HG02642 (cell line): ENCODE measurements around the gene PLEKHN1.
"Not testable (repeated sequence)": the region's sequence is repeated elsewhere in the genome, so short reads cannot be mapped to it uniquely, and the experiment has no call there.

Source experiments
- ATAC-seq: cut with Tn5 transposase; IDR thresholded peaks from one replicate; pipeline ENCODE4 v1.9.1; 2021; ENCODE audit warnings: mild to moderate bottlenecking; ENCODE audit not compliant: unreplicated experiment, poor library complexity

The PLEKHN1 gene

DNA sequence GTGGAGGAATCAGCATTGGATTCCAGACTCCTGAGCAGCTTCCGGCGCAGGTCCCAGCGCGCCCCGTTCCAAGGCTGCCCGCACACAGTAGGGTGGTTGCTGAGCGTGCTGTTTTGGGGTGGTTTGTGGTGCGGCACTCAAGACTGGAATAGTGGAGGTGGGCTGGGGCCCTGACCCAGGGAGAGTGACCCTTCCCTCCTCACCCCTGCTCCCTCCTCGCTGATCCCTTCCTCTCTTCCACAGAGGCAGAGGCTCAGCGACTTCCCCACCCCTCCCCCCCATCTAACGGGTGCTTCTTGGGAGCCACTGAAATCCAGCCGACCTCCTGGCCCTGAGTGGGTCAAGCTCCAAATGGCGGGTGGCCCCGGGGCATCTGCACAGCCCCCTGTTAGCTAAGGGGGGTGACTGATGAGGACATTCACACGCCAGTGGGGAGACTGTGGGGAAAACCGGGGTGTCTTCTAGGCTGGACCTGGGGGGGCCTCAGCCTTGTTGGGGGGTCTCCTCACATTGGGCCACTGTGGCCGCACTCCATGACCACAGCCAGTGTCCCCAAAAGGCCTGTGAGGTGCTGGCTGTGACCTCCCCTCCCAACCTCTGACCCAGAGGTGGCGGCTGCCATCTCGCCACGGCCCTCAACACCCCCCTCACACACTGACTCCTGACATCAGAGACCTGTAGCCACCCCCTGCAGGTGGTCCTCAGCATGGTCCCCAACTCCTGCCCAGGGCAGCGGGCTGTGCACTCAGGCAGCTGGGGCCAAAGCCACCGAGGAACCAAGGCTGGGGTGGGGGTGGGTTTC is 37.5 kb downstream of the PLEKHN1 start:
- no peak for ATAC-seq

DNA sequence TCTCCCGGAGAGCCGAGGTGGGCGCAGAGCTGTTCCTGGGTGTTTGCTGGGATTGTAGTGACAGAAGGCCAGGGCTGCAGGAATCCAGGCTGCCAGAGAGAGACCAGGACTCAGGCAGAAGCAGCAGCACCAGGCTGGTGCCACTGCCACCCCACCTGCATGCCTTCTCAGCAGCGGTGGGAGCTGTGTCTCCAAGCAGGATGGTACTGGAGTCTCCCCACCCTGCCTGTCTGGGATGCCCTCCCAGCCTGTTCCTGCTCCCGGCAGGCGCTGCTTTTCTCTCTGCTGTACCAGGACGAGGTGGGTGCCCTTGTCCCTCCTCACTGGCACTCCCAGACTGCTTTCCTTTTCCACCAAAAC is 38.1 kb downstream of the PLEKHN1 start:
- ATAC-seq = no peak

DNA sequence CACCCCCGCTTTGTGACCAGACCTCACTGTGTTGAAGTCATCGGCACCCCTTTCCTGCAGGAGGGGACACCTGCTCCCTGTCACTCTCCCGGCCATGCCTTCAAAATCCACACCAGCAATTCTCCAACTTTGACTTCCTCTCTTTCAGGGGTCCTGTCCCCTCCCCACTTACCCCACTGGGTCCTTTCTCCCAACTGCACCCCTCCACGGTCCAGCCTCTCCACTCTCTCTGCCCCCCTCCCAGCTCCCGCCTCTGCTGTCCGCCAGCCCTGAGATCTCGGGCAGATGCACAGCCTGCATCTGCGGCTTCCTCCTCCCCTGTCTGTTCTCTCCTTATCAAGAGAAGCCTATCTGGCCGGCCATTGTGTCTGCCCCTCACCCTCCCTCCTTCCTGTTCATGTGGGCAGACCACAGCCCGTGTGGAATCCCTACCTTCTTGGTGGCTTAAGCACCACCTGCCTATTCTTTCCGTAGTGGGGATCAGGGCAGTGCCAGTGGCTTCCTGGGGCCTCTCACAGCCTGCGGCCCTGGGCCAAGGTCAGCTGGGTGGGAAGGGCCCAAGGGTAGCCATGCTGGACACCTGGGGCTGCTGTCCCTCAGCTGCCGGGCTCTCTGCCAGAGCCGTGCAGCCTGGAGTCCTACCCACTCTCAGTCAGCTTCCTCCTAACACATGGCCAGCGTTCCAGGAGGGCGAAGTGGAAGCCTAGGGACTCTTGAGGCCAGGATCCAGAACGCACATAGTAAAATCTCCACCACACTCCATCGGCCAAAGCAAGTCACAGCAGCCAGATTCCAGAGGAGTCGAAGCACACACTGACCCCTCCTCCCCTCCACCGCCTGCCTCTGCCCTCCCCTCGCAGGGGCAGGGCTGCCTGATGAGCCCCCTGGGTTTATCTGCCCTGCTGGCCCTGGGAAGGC is 38.8 kb downstream of the PLEKHN1 start:
- no peak for ATAC-seq

DNA sequence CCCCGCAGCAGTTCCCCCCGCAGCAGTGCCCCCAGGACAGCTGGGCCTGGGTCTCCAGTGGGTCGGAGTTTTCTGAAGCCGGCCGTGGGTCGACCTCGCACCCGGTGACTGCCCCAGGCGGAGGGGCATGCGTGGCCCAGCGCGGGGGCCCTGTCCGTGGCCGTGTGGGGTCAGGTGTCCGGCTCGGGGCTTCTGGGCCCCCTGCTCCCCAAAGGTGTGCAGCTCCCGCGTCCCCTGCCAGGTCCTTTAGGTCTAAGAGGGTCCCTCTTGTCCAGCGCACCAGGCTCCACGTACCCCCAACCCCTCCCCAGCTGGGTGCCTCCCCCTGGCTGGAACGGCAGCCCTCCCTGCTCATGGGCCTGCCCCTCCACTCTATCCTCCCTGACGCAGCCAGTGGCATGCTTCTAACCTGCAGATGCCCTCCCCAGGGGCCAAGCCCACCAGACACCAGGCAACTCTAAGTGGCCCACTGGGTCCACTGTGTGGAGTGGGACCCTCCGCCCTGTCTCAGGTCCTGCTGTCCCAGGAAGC is 39.6 kb downstream of the PLEKHN1 start:
- no peak for ATAC-seq

DNA sequence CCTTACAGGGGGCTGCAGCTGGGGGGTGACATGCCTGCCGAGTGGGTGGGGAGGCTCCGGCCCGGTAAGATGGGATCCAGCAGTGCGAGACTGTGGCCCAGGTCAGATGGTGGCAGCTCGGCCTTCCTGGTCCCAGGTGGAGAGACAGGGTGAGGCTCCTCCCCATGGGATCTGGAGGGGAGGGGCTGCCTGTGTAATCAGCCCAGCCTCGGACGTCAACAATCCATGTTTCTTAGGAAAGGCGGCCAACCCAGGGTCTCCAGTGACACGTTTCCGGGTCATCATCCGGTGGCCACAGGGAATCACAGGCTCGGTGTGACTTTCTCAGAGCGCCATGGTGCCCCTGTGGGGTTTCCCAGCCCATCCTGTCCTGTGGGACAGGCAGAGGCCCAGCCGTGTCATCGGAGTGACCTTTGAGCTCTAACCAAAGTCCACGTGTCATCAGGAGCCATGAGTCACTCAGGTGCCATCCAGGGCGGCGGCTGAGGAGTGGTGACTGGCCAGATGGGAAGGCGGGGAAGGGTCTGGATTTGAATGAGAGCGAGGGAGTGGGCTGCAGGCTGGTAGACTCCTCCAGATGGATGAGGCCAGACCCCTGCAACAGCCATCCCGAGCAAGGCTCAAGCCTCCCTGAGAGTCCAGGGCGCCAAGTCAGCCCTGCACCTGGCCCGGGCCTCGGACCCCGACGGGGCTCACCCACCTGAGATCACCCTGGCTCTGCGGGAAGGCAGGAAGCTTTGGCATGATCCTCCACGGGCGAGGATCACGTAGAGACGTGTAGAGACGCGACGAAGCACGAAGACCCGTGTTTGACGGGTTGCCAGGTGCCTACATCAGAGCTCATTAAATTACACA is 40.2 kb downstream of the PLEKHN1 start:
- no peak for ATAC-seq

DNA sequence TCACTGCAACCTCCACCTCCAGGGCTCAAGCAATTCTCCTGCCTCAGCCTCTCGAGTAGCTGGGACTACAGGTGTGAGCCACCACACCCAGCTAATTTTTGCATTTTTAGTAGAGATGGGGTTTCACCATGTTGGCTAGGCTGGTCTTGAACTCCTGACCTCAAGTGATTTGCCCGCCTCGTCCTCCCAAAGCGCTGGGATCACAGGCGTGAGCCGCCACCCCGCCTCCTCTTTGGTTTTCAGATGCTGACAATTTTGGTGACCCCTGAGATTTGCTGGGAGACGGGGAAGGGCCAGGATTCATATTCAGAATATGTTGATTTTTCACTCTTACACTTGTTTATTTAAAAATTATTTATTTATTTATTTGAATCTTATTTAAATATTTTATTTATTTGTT is 43.8 kb downstream of the PLEKHN1 start:
- not testable (repeated sequence) for ATAC-seq

DNA sequence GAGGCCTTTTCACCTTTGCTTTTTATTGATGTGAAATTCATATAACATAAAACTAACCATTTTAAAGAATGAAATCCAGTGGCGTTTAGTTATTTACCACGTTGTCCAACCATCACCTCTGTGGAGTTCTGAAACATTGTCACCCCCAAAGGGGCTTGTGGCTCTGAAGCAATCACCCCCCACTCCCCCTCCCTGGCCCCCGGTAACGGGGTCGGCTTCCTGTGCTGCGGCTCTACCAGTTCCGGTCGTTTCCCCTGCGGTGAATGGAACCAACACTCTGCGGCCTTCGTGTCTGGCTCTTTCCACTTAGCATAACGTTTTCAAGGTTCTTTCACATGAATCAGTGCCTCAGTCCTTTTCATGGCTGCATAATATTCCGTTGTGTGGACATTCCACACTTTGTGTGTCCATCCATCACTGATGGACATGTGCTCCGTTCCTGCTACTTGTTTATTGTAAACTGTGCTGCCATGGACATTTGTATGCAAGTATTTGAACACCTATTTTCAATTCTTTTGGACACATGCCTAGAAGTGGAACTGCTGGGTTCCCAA is 45.2 kb downstream of the PLEKHN1 start:
- ATAC-seq = no peak

DNA sequence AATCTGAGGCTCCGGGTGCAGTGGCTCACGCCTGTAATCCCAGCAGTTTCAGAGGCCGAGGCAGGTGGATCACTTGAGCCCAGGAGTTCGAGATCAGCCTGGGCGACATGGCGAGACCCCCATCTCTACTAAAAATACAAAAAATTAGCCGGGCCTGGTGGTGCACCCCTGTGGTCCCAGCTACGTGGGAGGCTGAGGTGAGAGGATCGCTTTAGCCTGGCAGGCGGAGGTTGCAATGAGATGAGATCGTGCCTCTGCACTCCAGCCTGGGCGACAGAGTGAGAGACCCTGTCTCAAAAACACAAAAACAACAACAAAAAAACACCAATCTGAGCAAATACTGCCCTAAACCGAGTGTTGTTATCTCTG is 46.4 kb downstream of the PLEKHN1 start:
- ATAC-seq = peak; percentile 3

DNA sequence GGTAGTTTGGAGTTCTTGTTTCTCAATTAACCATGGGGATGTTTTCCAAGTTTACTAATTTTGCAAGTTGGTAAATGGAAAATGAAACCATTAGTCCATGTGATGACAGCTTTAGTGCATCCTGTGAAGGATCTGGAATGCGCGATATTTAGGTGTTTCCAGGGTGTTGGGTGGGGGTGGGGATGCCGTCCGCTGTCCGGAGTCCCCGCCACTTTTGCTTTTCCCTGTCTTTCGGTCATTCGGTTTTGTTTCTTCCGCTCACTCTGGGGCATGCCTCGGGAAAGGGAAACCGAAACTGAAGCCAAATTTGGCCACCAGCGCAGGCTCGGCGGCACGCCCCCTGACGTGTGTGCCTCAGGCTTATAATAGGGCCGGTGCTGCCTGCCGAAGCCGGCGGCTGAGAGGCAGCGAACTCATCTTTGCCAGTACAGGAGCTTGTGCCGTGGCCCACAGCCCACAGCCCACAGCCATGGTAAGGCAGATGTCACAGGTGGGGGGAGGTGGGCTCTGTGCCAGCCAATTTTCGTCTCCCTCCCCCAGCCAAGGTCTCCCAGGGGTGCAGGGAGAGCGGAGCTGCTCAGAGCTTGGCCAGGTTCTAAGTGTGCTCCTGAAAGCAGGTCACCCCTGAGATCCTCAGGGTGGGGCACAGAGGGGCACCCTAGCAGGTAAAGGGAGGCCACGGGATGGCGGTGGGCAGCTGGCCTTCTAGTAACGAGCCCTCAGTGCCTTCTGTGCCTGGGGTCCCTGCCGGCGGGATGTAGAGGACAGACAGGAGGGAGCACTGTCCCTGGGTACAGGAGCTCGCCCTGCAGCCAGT is 47.0 kb downstream of the PLEKHN1 start, which contains the start of gene ISG15:
ISG15 (plus strand) TSS at position 393 of the 817 bp plus-strand sequence; CDS start at position 470, 77 bp downstream.
- peak; percentile 84 for ATAC-seq

DNA sequence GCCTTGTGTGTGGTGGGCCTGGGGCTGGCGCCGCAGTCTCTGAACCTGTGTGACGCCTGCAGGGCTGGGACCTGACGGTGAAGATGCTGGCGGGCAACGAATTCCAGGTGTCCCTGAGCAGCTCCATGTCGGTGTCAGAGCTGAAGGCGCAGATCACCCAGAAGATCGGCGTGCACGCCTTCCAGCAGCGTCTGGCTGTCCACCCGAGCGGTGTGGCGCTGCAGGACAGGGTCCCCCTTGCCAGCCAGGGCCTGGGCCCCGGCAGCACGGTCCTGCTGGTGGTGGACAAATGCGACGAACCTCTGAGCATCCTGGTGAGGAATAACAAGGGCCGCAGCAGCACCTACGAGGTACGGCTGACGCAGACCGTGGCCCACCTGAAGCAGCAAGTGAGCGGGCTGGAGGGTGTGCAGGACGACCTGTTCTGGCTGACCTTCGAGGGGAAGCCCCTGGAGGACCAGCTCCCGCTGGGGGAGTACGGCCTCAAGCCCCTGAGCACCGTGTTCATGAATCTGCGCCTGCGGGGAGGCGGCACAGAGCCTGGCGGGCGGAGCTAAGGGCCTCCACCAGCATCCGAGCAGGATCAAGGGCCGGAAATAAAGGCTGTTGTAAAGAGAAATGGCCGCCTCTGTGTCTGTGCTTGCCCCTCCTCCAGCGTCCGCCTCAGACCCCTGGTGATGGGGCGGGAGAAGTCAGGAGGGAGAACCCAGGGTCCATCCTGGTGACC is 47.8 kb downstream of the PLEKHN1 start:
- no peak for ATAC-seq

DNA sequence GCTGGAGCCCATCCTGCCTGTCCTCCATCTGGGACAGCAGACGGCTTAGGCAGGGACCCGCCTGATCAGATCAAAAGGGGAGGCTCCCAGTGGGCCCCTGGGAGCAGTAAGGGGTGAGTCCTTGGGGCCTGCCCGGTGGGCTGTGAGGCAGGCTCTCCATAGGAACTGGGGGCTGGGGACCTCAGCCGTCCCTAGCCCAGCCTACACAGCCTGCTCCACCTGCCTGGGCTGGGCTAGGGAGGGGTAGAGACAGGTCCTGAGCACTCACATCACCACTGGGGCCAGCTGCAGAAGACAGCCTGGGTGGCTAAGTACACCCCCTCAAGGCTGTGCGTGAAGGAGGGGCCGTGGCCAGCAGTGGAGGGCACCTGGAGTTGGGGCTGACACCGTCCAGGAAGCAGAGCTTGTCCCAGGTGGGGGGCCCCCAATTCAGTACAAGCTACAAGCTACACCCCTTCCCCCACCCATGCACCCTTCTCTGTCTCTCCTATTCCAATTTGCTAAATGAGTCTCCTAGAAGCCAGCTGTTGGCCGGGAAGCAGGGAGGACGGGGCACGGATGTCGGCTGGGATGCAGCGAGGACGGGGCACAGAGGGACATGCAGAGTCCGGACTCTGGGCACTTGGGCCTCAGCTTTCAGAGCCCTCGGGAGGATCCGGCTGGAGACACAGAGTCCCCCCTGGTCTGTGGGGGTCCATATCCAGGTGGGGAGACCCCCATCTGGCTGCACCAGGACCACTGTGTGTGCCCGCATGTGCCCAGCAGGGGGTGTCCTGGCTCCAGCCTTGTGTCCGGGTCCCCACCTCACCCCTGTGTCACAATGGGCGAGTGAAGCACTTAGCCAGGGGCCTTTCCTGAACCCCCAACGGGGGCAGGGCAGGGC is 48.8 kb downstream of the PLEKHN1 start:
- no peak for ATAC-seq

DNA sequence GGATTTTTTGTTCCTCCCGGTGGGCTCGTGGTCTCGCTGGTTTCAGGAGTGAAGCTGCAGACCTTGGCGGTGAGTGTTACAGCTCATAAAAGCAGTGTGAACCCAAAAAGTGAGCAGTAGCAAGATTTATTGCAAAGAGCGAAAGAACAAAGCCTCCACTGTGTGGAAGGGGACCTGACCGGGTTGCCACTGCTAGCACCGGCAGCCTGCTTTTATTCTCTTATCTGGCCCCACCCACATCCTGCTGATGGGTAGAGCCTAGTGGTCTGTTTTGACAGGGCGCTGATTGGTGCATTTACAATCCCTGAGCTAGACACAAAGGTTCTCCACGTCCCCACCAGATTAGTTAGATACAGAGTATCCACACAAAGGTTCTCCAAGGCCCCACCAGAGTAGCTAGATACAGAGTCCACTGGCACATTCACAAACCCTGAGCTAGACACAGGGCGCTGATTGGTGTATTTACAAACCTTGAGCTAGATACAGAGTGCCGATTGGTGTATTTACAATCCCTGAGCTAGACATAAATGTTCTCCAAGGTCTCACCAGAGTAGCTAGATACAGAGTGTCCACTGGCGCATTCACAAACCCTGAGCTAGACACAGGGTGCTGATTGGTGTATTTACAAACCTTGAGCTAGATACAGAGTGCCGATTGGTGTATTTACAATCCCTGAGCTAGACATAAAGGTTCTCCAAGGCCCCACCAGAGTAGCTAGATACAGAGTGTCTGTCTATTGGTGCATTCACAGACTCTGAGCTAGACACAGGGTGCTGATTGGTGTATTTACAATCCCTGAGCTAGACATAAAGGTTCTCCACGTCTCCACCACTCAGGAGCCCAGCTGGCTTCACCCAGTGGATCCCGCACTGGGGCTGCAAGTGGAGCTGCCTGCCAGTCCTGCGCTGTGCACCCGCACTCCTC is 51.4 kb downstream of the PLEKHN1 start:
- not testable (repeated sequence) for ATAC-seq

DNA sequence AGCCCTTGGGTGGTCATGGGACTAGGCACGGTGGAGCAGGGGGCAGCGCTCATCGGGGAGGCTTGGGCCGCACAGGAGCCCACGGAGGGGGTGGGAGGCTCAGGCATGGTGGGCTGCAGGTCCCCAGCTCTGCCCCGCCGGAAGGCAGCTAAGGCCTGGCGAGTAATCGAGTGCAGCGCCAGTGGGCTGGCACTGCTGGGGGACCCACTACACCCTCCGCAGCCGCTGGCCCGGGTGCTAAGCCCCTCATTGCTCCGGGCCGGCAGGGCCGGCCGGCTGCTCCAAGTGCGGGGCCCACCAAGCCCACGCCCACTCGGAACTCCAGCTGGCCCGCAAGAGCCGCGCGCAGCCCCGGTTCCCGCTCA is 52.0 kb downstream of the PLEKHN1 start:
- ATAC-seq = not testable (repeated sequence)

DNA sequence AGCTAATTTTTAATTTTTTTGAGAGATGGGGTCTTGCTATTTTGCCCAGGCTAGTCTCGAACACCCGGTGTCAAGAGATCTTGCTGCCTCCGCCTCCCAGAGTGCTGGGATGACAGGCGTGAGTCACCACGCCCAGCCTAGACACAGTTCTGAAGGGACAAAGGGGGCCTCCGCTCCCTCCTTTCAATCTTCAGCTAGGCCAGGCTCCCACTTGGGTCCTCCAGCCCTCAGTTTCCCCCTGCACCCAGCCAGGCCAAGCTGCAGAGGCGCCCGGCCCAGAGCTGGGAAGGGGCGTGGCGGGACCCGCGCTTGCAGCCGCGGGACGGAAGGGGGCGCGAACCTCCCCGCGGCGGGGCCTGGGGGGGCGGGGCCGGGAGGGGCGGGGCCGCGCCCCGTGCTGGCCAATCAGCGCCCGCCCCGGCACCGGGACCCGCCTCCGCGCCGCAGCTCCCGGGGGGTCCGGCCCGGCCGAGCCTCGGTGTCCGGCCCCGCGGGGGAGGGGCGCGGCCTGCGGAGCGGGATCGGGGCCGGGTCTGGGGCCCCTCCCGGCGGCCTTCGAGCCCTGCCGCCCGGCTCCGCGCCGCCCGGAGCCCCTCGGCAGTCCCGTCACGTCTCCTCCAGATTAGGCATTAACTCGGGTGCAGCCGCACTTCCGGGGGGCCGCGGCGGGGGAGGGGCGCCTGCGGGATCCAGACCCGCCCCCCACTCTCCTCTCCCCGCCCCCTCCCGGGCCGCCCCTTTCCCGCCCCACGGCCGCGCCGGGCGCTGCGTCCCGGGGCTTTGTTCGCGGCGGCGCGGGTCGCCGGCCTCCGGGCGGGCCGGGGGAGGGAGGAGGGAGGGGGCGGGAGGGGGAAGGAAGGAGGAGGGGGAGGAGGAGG is 53.1 kb downstream of the PLEKHN1 start:
- peak; percentile 71 for ATAC-seq

DNA sequence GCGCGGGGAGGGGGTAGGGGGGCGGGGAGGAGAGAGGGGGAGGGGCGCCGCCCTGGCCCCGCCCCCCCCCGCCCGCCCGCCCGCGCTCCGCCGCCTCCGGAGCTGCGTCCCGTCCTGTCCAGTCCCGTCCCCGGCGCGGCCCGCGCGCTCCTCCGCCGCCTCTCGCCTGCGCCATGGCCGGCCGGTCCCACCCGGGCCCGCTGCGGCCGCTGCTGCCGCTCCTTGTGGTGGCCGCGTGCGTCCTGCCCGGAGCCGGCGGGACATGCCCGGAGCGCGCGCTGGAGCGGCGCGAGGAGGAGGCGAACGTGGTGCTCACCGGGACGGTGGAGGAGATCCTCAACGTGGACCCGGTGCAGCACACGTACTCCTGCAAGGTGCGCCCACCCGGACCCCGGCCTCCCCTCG is 53.7 kb downstream of the PLEKHN1 start, which contains the start of gene AGRN:
AGRN (plus strand) TSS at position 121 of the 405 bp plus-strand sequence; CDS start at position 174, 53 bp downstream.
- ATAC-seq = peak; percentile 41
